Smooth muscle cell (in vitro differentiated cells): ENCODE data around the gene ACSF3. TPM values are rescaled to one million over a fixed set of nuclear protein-coding genes. Genes with fewer than 3 reads are reported as not detected.

Experiments
- DNase-seq: peaks from one replicate; lab custom pipeline; 2025; ENCODE audit not compliant: unreplicated experiment; lab: John Stamatoyannopoulos, UW
- H2AFZ ChIP-seq: fragments of 200-600 bp; sonication (generic); 2 replicates; pipeline ENCODE4 v1.6.0; 2016; ENCODE audit warnings: antibody characterized with exemption, low read depth, mild to moderate bottlenecking
- H3F3A ChIP-seq: fragments of 200-600 bp; sonication (generic); 2 replicates; pipeline ENCODE4 v1.6.0; 2017; ENCODE audit warnings: antibody characterized with exemption, low read depth
- H3K27ac ChIP-seq: fragments of 200-600 bp; sonication (generic); 2 replicates; pipeline ENCODE4 v1.5.1; 2016; ENCODE audit warnings: low read depth, mild to moderate bottlenecking
- H3K27me3 ChIP-seq: fragments of 200-600 bp; sonication (generic); 2 replicates; pipeline ENCODE4 v1.6.1; 2016; ENCODE audit warnings: low read depth, mild to moderate bottlenecking
- H3K36me3 ChIP-seq: fragments of 200-600 bp; sonication (generic); 2 replicates; pipeline ENCODE4 v1.5.1; 2016; ENCODE audit warnings: low read depth
- H3K4me1 ChIP-seq: fragments of 200-600 bp; sonication (generic); 2 replicates; pipeline ENCODE4 v1.5.1; 2016; ENCODE audit warnings: low read depth
- H3K4me2 ChIP-seq: fragments of 200-600 bp; sonication (generic); 2 replicates; pipeline ENCODE4 v1.6.0; 2016; ENCODE audit warnings: mild to moderate bottlenecking
- H3K4me3 ChIP-seq: fragments of 200-600 bp; sonication (generic); 2 replicates; pipeline ENCODE4 v1.5.1; 2016; ENCODE audit warnings: mild to moderate bottlenecking
- H3K79me2 ChIP-seq: fragments of 200-600 bp; sonication (generic); 2 replicates; pipeline ENCODE4 v1.6.0; 2016; ENCODE audit warnings: low read depth, mild to moderate bottlenecking
- H3K9ac ChIP-seq: fragments of 200-600 bp; sonication (generic); 2 replicates; pipeline ENCODE4 v1.6.0; 2016; ENCODE audit warnings: low read depth
- H3K9me3 ChIP-seq: fragments of 200-600 bp; sonication (generic); replicated peaks from 2 replicates; pipeline ENCODE4 v1.5.1; 2016; ENCODE audit warnings: low read depth
- H4K20me1 ChIP-seq: fragments of 200-600 bp; sonication (generic); 2 replicates; pipeline ENCODE4 v1.6.0; 2016; ENCODE audit warnings: low read depth
- whole genome bisulfite sequencing: methylation state at CpG from one replicate; pipeline ENCODE4 v1.1.7; 2016; ENCODE audit warnings: low lambda C conversion rate; 5-methylcytosine and 5-hydroxymethylcytosine counted together
- polyA plus RNA-seq: library from polyadenylated mRNA; unstranded; fragments of >200 nt; fragmentation: Nextera tagmentation; extraction: Ambion mirVana; gene quantifications from 2 replicates; pipeline ENCODE4 v1.2.1, GENCODE V29; 2016
- total RNA-seq: library from RNA; depleted of rRNA; stranded (reverse); fragments of >200 nt; gene quantifications from 2 replicates; pipeline ENCODE4 v1.2.3, GENCODE V29; 2014
- TF ChIP-seq, protein P1 (sequence below): fragments of 200-600 bp; sonication (generic); IDR thresholded peaks from 2 replicates; pipeline ENCODE4 v1.5.1; 2017; ENCODE audit warnings: borderline replicate concordance, mild to moderate bottlenecking, antibody characterized with exemption; ENCODE audit not compliant: insufficient read depth, poor library complexity, severe bottlenecking

The ACSF3 gene
- total and polyA plus RNA-seq, 2 experiments from 2014 or later = 13.6 to 15.1 TPM

DNA sequence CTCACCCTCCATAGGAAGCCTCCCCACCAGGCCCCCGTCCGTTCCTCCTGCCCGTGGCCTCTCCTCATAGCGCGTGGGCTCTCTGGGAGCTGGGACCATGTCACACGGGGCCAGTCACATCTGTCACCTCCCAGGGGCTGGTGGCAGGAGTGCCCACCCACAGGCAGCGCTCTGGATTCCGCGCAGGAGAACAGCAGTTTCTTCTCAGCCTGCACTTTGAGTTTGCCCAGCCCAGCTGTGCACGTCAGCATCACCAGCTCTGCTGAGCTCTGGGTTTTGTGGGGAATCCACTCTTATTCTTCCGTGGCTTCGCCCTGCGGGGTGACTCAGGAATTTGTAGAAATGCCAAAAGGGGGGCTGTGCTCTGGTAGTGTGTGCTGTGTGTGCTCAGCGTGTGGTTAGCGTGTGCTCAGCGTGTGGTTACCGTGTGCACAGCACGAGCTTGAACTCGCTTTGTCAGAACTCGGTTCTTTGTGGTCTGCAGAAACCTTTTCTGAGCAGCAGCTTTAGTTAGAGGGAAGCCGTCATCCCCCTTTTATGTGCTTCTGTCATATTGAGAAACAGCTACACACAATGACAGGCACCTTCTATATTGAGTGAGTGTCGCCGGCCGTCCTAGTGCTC lies 3.2 kb downstream of the ACSF3 start:
- H2AFZ ChIP-seq = no peak overlapping the region
- WGBS = 88% methylated on average over 24 of the region's 24 CpGs
- no peaks in the 10 kb centered on the region for H3K27me3 ChIP-seq
- peaks cover 32% of the 10 kb centered on the region for H3K79me2 ChIP-seq
- H3K9me3 ChIP-seq = no peaks in the 10 kb centered on the region
- H4K20me1 ChIP-seq = peaks cover 40% of the 10 kb centered on the region
- H3K4me2 ChIP-seq = no peak overlapping the region
- no peak for DNase-seq
- H3K4me1 ChIP-seq = peaks cover 5% of the 10 kb centered on the region
- no peak overlapping the region for H3K9ac ChIP-seq
- H3K4me3 ChIP-seq = no peak overlapping the region
- no peaks in the 10 kb centered on the region for H3F3A ChIP-seq
- TF ChIP-seq, protein P1, sequence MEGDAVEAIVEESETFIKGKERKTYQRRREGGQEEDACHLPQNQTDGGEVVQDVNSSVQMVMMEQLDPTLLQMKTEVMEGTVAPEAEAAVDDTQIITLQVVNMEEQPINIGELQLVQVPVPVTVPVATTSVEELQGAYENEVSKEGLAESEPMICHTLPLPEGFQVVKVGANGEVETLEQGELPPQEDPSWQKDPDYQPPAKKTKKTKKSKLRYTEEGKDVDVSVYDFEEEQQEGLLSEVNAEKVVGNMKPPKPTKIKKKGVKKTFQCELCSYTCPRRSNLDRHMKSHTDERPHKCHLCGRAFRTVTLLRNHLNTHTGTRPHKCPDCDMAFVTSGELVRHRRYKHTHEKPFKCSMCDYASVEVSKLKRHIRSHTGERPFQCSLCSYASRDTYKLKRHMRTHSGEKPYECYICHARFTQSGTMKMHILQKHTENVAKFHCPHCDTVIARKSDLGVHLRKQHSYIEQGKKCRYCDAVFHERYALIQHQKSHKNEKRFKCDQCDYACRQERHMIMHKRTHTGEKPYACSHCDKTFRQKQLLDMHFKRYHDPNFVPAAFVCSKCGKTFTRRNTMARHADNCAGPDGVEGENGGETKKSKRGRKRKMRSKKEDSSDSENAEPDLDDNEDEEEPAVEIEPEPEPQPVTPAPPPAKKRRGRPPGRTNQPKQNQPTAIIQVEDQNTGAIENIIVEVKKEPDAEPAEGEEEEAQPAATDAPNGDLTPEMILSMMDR = no peak
- H3K36me3 ChIP-seq = no peaks in the 10 kb centered on the region
- H3K27ac ChIP-seq = no peak overlapping the region

DNA sequence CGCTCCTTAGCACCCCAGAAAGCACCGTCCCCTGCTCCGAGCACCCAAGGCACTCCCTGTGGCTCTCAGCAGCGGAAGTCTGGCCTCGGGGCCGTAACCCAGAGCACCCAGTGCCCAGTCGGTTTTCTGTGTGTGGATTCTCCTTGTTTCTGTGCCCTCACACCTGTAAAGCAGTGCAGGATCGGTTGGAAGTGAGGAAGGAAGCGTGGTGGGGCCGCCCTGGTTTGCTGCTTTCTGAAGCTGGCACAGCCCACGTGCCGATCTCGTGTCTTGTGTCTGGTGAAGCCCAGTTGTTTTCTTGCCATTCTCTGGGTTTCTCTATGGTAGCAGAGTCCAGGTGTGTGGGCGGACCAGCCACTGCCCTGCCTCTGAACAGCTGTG lies 3.7 kb downstream of the ACSF3 start:
- WGBS = 97% methylated on average over 14 of the region's 14 CpGs
- TF ChIP-seq, protein P1 = no peak
- Histone ChIP-seq H3K9me3 (no peaks in the 10 kb centered on the region), H3K36me3 (no peaks in the 10 kb centered on the region), H3K4me1 (peaks cover 5% of the 10 kb centered on the region), H2AFZ (no peak overlapping the region), H3K4me2 (no peak overlapping the region), H3K79me2 (peaks cover 32% of the 10 kb centered on the region), H3K9ac (no peak overlapping the region), H4K20me1 (peaks cover 40% of the 10 kb centered on the region), H3K27me3 (no peaks in the 10 kb centered on the region), H3K27ac (no peak overlapping the region), H3F3A (no peaks in the 10 kb centered on the region), H3K4me3 (no peak overlapping the region)
- DNase-seq = no peak

DNA sequence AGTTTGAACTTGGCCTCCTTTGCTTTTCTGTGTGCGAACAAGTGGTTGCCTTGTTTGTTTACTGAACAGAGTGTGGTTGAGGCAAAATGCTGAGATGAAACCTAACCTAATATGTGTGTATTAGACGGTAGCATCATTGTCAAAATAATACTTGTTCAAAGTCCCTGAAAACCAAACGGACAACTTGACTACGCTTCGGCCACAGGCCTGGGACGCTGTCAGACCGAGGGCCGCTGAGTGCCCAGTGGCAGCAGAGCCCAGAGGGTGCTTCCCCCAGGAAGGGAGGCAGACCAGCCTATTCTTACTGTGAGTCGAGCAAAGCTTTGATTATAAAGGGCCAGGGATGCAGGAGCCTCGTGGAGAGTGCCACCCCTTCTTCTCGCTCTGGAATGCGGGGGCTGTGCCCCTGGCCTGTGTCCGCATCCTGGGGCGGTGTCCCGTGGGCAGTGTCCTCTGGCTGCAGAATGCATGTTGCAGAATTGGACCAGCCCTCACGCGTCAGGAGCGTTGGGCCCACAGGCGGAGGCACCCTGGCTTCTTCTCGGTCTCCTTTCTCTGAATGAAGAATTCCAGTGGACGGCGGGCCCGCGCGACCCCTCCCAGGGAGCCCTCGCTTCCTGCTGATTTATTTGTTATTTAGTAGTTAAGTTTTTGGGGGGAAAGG lies 5.2 kb downstream of the ACSF3 start:
- TF ChIP-seq, protein P1 = no peak
- no peaks in the 10 kb centered on the region for H3K9me3 ChIP-seq
- H3K79me2 ChIP-seq = peaks cover 32% of the 10 kb centered on the region
- peaks cover 40% of the 10 kb centered on the region for H4K20me1 ChIP-seq
- no peaks in the 10 kb centered on the region for H3K27me3 ChIP-seq
- no peaks in the 10 kb centered on the region for H3F3A ChIP-seq
- no peak overlapping the region for H2AFZ ChIP-seq
- H3K4me2 ChIP-seq = no peak overlapping the region
- H3K9ac ChIP-seq = no peak overlapping the region
- H3K27ac ChIP-seq = no peak overlapping the region
- H3K4me1 ChIP-seq = peaks cover 5% of the 10 kb centered on the region
- no peaks in the 10 kb centered on the region for H3K36me3 ChIP-seq
- DNase-seq = no peak
- 98% methylated on average over 26 of the region's 26 CpGs for WGBS
- no peak overlapping the region for H3K4me3 ChIP-seq
